ENCODE data around the gene POLQ. TPM values are rescaled to one million over a fixed set of nuclear protein-coding genes. Genes with fewer than 3 reads are reported as not detected.

Gene POLQ
- total RNA-seq, 4 donors from 2014 or later = 0.07 to 0.24 (median 0.18) TPM; not detected in 1

DNA sequence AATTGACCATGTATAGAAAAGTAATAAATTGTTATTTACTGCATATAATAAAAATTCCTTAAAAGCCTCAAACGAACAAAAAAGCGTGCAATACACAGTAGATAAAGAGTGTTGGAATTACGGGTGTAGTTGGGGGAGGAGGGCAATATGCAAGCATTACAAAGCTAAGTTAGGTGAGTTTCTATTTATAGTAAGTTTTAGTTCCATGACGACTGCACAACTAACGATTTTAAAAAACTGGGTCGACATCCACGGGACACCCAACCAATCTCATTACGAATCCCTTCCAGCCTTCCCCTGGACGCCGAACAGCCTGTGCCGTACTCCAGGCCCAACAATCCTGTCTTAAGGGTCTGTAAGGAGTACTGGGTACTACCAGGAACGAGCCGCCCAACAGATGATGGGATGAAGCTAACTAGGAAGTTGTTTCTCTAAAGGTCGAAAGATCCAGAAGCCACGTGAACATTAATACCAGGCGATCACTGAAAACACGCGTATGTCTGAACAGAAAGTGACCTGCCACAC is 677 bp downstream of the POLQ start:
- no peak for ATAC-seq
- in situ Hi-C loops (cut with MboI; ENCODE audit: low sequenced_read_pairs in 4 of 4) (loop anchor here (5.0 to 25.0 kb wide), 7 partner anchors 292 to 1142 kb away; partner anchors contain the start of genes EAF2 (in 2 of the 4), IQCB1 (in 2 of the 4), FAM162A (in 1 of the 4) and MIX23 (in 1 of the 4)), intact Hi-C loops (cut with DNase I; ENCODE audit: low total_unique reads) (loop anchor here (5.0 to 10.0 kb wide), 4 partner anchors 452 to 1480 kb away; partner anchors contain the start of genes FAM162A, MIX23, PARP14 and SEMA5B)
- H3K27ac ChIP-seq = no peak overlapping the region
- no peak for DNase-seq
- peak overlapping the region; percentile 60 to 80 (median 68) for H3K4me3 ChIP-seq
- H3K4me1 ChIP-seq = peaks cover 3 to 7% of the 10 kb centered on the region in 2 donors
- TF ChIP-seq, protein P1, sequence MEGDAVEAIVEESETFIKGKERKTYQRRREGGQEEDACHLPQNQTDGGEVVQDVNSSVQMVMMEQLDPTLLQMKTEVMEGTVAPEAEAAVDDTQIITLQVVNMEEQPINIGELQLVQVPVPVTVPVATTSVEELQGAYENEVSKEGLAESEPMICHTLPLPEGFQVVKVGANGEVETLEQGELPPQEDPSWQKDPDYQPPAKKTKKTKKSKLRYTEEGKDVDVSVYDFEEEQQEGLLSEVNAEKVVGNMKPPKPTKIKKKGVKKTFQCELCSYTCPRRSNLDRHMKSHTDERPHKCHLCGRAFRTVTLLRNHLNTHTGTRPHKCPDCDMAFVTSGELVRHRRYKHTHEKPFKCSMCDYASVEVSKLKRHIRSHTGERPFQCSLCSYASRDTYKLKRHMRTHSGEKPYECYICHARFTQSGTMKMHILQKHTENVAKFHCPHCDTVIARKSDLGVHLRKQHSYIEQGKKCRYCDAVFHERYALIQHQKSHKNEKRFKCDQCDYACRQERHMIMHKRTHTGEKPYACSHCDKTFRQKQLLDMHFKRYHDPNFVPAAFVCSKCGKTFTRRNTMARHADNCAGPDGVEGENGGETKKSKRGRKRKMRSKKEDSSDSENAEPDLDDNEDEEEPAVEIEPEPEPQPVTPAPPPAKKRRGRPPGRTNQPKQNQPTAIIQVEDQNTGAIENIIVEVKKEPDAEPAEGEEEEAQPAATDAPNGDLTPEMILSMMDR (IDR thresholded peaks at IDR 0.05 in 4 of 5, conservative IDR thresholded peaks at IDR 0.05 in 1 of 5) = no peak
- TF ChIP-seq POLR2A (IDR thresholded peaks at IDR 0.05) = no peak
- no peaks in the 10 kb centered on the region for H3K27me3 ChIP-seq
- no peaks in the 10 kb centered on the region for H3K9me3 ChIP-seq
- no peaks in the 10 kb centered on the region for H3K36me3 ChIP-seq

DNA sequence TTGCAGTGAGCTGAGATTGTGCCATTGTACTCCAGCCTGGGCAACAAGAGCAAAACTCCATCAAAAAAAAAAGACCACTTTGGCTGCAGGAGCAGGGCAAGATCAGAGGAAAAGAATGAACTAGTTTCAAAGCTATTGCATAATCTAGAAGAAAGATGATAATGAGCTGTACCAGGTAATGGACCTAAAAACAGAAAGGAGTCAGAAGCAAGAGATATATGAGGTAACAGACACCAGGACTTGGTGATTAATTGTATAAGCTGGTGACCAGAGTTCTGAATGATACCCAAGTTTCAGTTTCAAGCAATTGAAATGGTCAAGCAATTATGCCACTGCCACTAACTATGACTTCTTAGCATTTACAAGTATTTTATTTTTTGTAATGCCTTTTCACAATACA is 2.9 kb downstream of the POLQ start:
- in situ Hi-C loops (cut with MboI; ENCODE audit: low sequenced_read_pairs in 4 of 4) = loop anchor here (10.0 to 25.0 kb wide), 6 partner anchors 294 to 1144 kb away; partner anchors contain the start of genes EAF2 (in 2 of the 4), IQCB1 (in 2 of the 4), FAM162A (in 1 of the 4) and MIX23 (in 1 of the 4)
- ATAC-seq (no peak), DNase-seq (no peak)
- intact Hi-C loops (cut with DNase I; ENCODE audit: low total_unique reads) = loop anchor here (10.0 kb wide), 1 partner anchor 1482 kb away; the partner anchor contains the start of gene SEMA5B
- H3K9me3 ChIP-seq = no peaks in the 10 kb centered on the region
- no peak overlapping the region for H3K27ac ChIP-seq
- no peak overlapping the region for H3K4me3 ChIP-seq
- no peaks in the 10 kb centered on the region for H3K36me3 ChIP-seq
- TF ChIP-seq POLR2A (IDR thresholded peaks at IDR 0.05) = no peak
- TF ChIP-seq, protein P1 (IDR thresholded peaks at IDR 0.05 in 4 of 5, conservative IDR thresholded peaks at IDR 0.05 in 1 of 5) = no peak
- H3K27me3 ChIP-seq = no peaks in the 10 kb centered on the region
- H3K4me1 ChIP-seq = peaks cover 3 to 7% of the 10 kb centered on the region in 2 donors

DNA sequence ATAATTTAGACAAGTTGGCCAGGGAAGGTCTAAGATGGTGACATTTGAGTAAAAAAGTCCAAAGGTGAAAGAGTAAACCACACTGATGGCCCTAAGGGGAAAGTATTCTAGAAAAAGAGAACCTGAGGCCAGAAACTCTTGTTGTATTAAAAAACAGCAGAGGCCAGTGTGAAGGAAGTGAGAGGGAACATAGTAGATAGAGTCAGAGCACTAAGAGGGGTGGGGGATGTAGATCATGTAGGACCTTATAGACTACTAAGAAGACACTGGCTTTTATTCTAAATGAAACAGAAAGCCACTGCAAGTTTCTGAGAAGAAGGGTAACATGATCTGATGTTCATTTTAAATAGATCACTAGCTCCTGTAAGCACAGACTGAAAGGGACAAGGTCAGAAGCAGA is 14.5 kb downstream of the POLQ start:
- no peak overlapping the region for H3K4me3 ChIP-seq
- ATAC-seq (no peak), DNase-seq (no peak)
- H3K36me3 ChIP-seq = no peaks in the 10 kb centered on the region
- no peaks in the 10 kb centered on the region for H3K27me3 ChIP-seq
- no peak for TF ChIP-seq POLR2A (IDR thresholded peaks at IDR 0.05)
- TF ChIP-seq, protein P1 (IDR thresholded peaks at IDR 0.05 in 4 of 5, conservative IDR thresholded peaks at IDR 0.05 in 1 of 5) = no peak
- in situ Hi-C loops (cut with MboI; ENCODE audit: low sequenced_read_pairs in 4 of 4) = loop anchor here (25.0 kb wide), 4 partner anchors 306 to 1156 kb away; partner anchors contain the start of genes EAF2 (in 2 of the 4), IQCB1 (in 2 of the 4), FAM162A (in 1 of the 4) and MIX23 (in 1 of the 4)
- intact Hi-C loops (cut with DNase I; ENCODE audit: low total_unique reads) = no loop called here
- H3K9me3 ChIP-seq = no peaks in the 10 kb centered on the region
- H3K27ac ChIP-seq = no peak overlapping the region
- no peaks in the 10 kb centered on the region for H3K4me1 ChIP-seq

DNA sequence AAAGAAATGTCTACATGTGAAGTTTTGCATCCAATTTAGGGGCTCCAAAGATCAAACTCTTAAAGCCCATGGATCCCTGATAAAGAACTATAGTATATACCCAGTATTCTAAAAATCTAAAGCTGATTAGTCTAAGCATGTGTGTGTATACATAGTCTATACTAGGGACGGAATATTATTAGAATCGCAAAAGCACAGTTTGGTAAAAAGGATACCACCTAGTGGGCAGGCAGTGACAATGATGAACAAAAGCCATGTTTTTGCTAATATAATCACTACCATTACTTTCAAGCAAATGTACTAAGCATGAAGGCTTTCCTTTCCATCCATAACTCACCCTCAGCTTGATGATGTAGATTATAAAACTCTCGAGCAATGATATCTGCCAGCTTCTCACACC is 16.5 kb downstream of the POLQ start:
- DNase-seq = no peak
- in situ Hi-C loops (cut with MboI; ENCODE audit: low sequenced_read_pairs in 4 of 4) (loop anchor here (25.0 kb wide), 4 partner anchors 308 to 1158 kb away; partner anchors contain the start of genes EAF2 (in 2 of the 4), IQCB1 (in 2 of the 4), FAM162A (in 1 of the 4) and MIX23 (in 1 of the 4)), intact Hi-C loops (cut with DNase I; ENCODE audit: low total_unique reads) (no loop called here)
- no peaks in the 10 kb centered on the region for H3K9me3 ChIP-seq
- H3K36me3 ChIP-seq = no peaks in the 10 kb centered on the region
- TF ChIP-seq POLR2A (IDR thresholded peaks at IDR 0.05) = no peak
- TF ChIP-seq, protein P1 (IDR thresholded peaks at IDR 0.05 in 4 of 5, conservative IDR thresholded peaks at IDR 0.05 in 1 of 5) = no peak
- H3K27me3 ChIP-seq = no peaks in the 10 kb centered on the region
- H3K4me1 ChIP-seq = no peaks in the 10 kb centered on the region
- no peak overlapping the region for H3K27ac ChIP-seq
- ATAC-seq = no peak
- H3K4me3 ChIP-seq = no peak overlapping the region

All from gastrocnemius medialis (tissue), 4 donors.